Right renal cortex interstitium (tissue), 3 donors: ENCODE results near the gene SNRNP70. TPM values are rescaled to one million over a fixed set of nuclear protein-coding genes. Genes with fewer than 3 reads are reported as not detected.
"Not testable (repeated sequence)": the region's sequence is repeated elsewhere in the genome, so short reads cannot be mapped to it uniquely, and the experiment has no call there.

Experiments
- DNase-seq, 3 donors: peaks; one replicate each; pipeline ENCODE4 v3.0.0-alpha.2; 2013; ENCODE audit warnings: low read depth in 3 of 3, low spot score in 2 of 3
- polyA plus RNA-seq, 3 donors: library from polyadenylated mRNA; unstranded; fragments of 120-200 nt; gene quantifications; one replicate each; pipeline ENCODE4 v1.2.1, GENCODE V29; 2013; ENCODE audit not compliant: insufficient read length in 3 of 3

The SNRNP70 gene
- polyA plus RNA-seq, result 100 to 1,000 TPM; 243 to 292 (median 271) TPM

GRCh38 chr19:49085020-49085867, at the start of gene SNRNP70:
SNRNP70 (plus strand) TSS chr19:49085451; CDS start chr19:49086415, 964 bp downstream.
- peak; percentile 96 to 98 (median 97) for DNase-seq

- not testable (repeated sequence) for DNase-seq
Measured at GRCh38 chr19:49036815-49037214, 48.4 kb upstream of the SNRNP70 start, which contains the start of gene CGB1. CGB1 (minus strand) TSS chr19:49036895; CDS start chr19:49036711, 184 bp downstream.

GRCh38 chr19:49038111-49038510, 47.1 kb upstream of the SNRNP70 start:
- DNase-seq, result not testable (repeated sequence)

GRCh38 chr19:49038557-49039276, 46.5 kb upstream of the SNRNP70 start:
- not testable (repeated sequence) for DNase-seq

GRCh38 chr19:49039736-49040135, 45.5 kb upstream of the SNRNP70 start:
- DNase-seq, result not testable (repeated sequence)

- DNase-seq, result no peak
Measured at GRCh38 chr19:49042177-49042576, 43.1 kb upstream of the SNRNP70 start.

GRCh38 chr19:49042666-49043065, 42.6 kb upstream of the SNRNP70 start:
- DNase-seq, result not testable (repeated sequence)

- DNase-seq, result not testable (repeated sequence)
Measured at GRCh38 chr19:49043548-49043947, 41.7 kb upstream of the SNRNP70 start, which contains the start of gene CGB5. CGB5 (plus strand) TSS chr19:49043848; CDS start chr19:49044210, 362 bp downstream.

- DNase-seq, result not testable (repeated sequence)
Measured at GRCh38 chr19:49049011-49049410, 36.2 kb upstream of the SNRNP70 start, which contains the start of gene CGB8. CGB8 (minus strand) TSS chr19:49049111; CDS start chr19:49048739, 372 bp downstream.

GRCh38 chr19:49049834-49050233, 35.4 kb upstream of the SNRNP70 start:
- not testable (repeated sequence) for DNase-seq

- DNase-seq, result not testable (repeated sequence)
Measured at GRCh38 chr19:49050376-49051033, 34.7 kb upstream of the SNRNP70 start.

GRCh38 chr19:49056101-49056901, 28.9 kb upstream of the SNRNP70 start:
- no peak for DNase-seq

GRCh38 chr19:49056902-49057596, 28.2 kb upstream of the SNRNP70 start:
- not testable (repeated sequence) for DNase-seq

GRCh38 chr19:49057636-49058234, 27.5 kb upstream of the SNRNP70 start, which contains the start of gene CGB7:
CGB7 (minus strand) TSS chr19:49057749; CDS start chr19:49055375, 2,374 bp downstream.
- DNase-seq, result no peak

GRCh38 chr19:49058562-49058961, 26.7 kb upstream of the SNRNP70 start:
- no peak for DNase-seq

GRCh38 chr19:49059053-49059452, 26.2 kb upstream of the SNRNP70 start:
- no peak for DNase-seq

- no peak for DNase-seq
Measured at GRCh38 chr19:49061000-49061399, 24.3 kb upstream of the SNRNP70 start.

- no peak for DNase-seq
Measured at GRCh38 chr19:49061445-49061844, 23.8 kb upstream of the SNRNP70 start.
